ENCODE measurements around the gene P2RY14.
A peak's percentile ranks its signal among the peaks of the same experiment; 100 is the strongest.

Gene P2RY14

GRCh38 chr3:151265866-151266265, 12.5 kb downstream of the P2RY14 start:
- Histone ChIP-seq H3K9ac (ENCODE audit: low read depth, low read length, poor library complexity) (no peak overlapping the region), H3K23ac (ENCODE audit: low read depth, low read length, poor library complexity) (no peak overlapping the region), H3K27ac (replicated peaks; ENCODE audit: low read length) (no peak overlapping the region), H3K27me3 (ENCODE audit: control insufficient read depth in 3 of 3, insufficient read depth in 3 of 3, low read depth in 1 of 3, low read length in 3 of 3) (no peaks in the 10 kb centered on the region), H3K4me3 (ENCODE audit: low read length in 2 of 2) (no peak overlapping the region), H2BK5ac (ENCODE audit: low read length) (no peak overlapping the region), H3K14ac (ENCODE audit: low read length) (no peak overlapping the region), H3K4me1 (ENCODE audit: control insufficient read depth in 2 of 2, insufficient read depth in 1 of 2, low read depth in 1 of 2, low read length in 2 of 2) (peaks cover 0 to 3% of the 10 kb centered on the region in 2 donors), H2BK12ac (ENCODE audit: low read length) (no peak overlapping the region), H3K4ac (ENCODE audit: low read length) (no peak overlapping the region), H3K79me1 (ENCODE audit: low read depth, low read length) (no peaks in the 10 kb centered on the region), H2AK5ac (ENCODE audit: low read depth, low read length) (no peak overlapping the region), H4K91ac (ENCODE audit: low read depth, low read length, poor library complexity) (no peak overlapping the region), H2AFZ (ENCODE audit: low read length) (no peak overlapping the region), H2BK120ac (ENCODE audit: low read depth, low read length) (no peak overlapping the region), H3K36me3 (replicated peaks in 1 of 2; ENCODE audit: control insufficient read depth in 2 of 2, insufficient read depth in 2 of 2, low read length in 2 of 2) (peaks cover 0 to under 1% of the 10 kb centered on the region in 2 donors), H3K9me3 (replicated peaks in 1 of 2; ENCODE audit: control insufficient read depth in 2 of 2, insufficient read depth in 1 of 2, low read depth in 1 of 2, low read length in 2 of 2) (no peaks in the 10 kb centered on the region), H3K4me2 (ENCODE audit: insufficient read depth, low read length, poor library complexity, severe bottlenecking) (no peak overlapping the region), H3K18ac (ENCODE audit: low read length) (no peak overlapping the region), H2BK15ac (ENCODE audit: low read length) (no peak overlapping the region), H4K8ac (ENCODE audit: low read depth, low read length) (no peak overlapping the region)
- peak; percentile 26 for DNase-seq (ENCODE audit: low spot score)
- WGBS, 2 donors (ENCODE audit: extremely low coverage in 2 of 2, insufficient read length in 2 of 2, insufficient replicate concordance in 1 of 2): no CpG with 5 or more reads among the region's 5 CpGs

- Histone ChIP-seq H3K36me3 (replicated peaks in 1 of 2; ENCODE audit: control insufficient read depth in 2 of 2, insufficient read depth in 2 of 2, low read length in 2 of 2) (peaks cover 0 to 2% of the 10 kb centered on the region in 2 donors), H4K91ac (ENCODE audit: low read depth, low read length, poor library complexity) (no peak overlapping the region), H2AFZ (ENCODE audit: low read length) (no peak overlapping the region), H3K9me3 (replicated peaks in 1 of 2; ENCODE audit: control insufficient read depth in 2 of 2, insufficient read depth in 1 of 2, low read depth in 1 of 2, low read length in 2 of 2) (no peaks in the 10 kb centered on the region), H2BK12ac (ENCODE audit: low read length) (no peak overlapping the region), H2AK5ac (ENCODE audit: low read depth, low read length) (no peak overlapping the region), H3K14ac (ENCODE audit: low read length) (no peak overlapping the region), H3K4ac (ENCODE audit: low read length) (no peak overlapping the region), H2BK5ac (ENCODE audit: low read length) (no peak overlapping the region), H4K8ac (ENCODE audit: low read depth, low read length) (no peak overlapping the region), H3K9ac (ENCODE audit: low read depth, low read length, poor library complexity) (no peak overlapping the region), H3K4me3 (ENCODE audit: low read length in 2 of 2) (no peak overlapping the region), H2BK15ac (ENCODE audit: low read length) (no peak overlapping the region), H3K27ac (replicated peaks; ENCODE audit: low read length) (no peak overlapping the region), H3K23ac (ENCODE audit: low read depth, low read length, poor library complexity) (no peak overlapping the region), H3K18ac (ENCODE audit: low read length) (no peak overlapping the region), H3K4me1 (ENCODE audit: control insufficient read depth in 2 of 2, insufficient read depth in 1 of 2, low read depth in 1 of 2, low read length in 2 of 2) (peaks cover 0 to 3% of the 10 kb centered on the region in 2 donors), H2BK120ac (ENCODE audit: low read depth, low read length) (no peak overlapping the region), H3K4me2 (ENCODE audit: insufficient read depth, low read length, poor library complexity, severe bottlenecking) (no peak overlapping the region), H3K79me1 (ENCODE audit: low read depth, low read length) (no peaks in the 10 kb centered on the region), H3K27me3 (ENCODE audit: control insufficient read depth in 3 of 3, insufficient read depth in 3 of 3, low read depth in 1 of 3, low read length in 3 of 3) (no peaks in the 10 kb centered on the region)
- no CpG with 5 or more reads among the region's 5 CpGs for WGBS, 2 donors (ENCODE audit: extremely low coverage in 2 of 2, insufficient read length in 2 of 2, insufficient replicate concordance in 1 of 2)
- no peak for DNase-seq (ENCODE audit: low spot score)
These were observed 13.2 kb downstream of the P2RY14 start for GRCh38 chr3:151265166-151265565.

DNA sequence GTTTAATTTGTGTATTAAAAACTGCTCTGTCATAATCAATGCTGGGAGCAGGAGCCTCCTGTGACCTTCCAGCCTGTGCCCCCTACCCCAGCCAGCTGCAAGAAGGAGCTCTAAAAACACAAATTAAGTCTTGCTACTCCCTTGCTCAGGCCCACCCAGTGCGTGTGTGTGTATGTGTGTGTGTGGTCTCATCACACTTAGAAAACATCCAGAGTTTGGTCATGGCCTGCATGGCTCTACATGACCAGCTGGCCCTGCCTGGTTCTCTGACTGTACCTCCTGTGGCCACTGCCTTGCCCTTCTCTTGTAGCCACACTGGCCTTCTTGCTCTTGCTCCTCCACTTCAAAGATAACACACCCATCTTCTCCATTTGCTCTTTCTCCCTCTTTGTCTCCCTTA, 13.7 kb downstream of the P2RY14 start:
- H3K27ac ChIP-seq (replicated peaks; ENCODE audit: low read length): no peak overlapping the region
- WGBS, 2 donors (ENCODE audit: extremely low coverage in 2 of 2, insufficient read length in 2 of 2, insufficient replicate concordance in 1 of 2): no CpG with 5 or more reads among the region's 1 CpG
- no peak overlapping the region for H3K14ac ChIP-seq (ENCODE audit: low read length)
- H3K23ac ChIP-seq (ENCODE audit: low read depth, low read length, poor library complexity): no peak overlapping the region
- no peak overlapping the region for H3K4ac ChIP-seq (ENCODE audit: low read length)
- no peak overlapping the region for H2BK15ac ChIP-seq (ENCODE audit: low read length)
- H4K8ac ChIP-seq (ENCODE audit: low read depth, low read length): no peak overlapping the region
- no peak overlapping the region for H2BK5ac ChIP-seq (ENCODE audit: low read length)
- no peak overlapping the region for H2AFZ ChIP-seq (ENCODE audit: low read length)
- no peaks in the 10 kb centered on the region for H3K79me1 ChIP-seq (ENCODE audit: low read depth, low read length)
- H3K4me2 ChIP-seq (ENCODE audit: insufficient read depth, low read length, poor library complexity, severe bottlenecking): no peak overlapping the region
- H2BK12ac ChIP-seq (ENCODE audit: low read length): no peak overlapping the region
- H3K4me3 ChIP-seq (ENCODE audit: low read length in 2 of 2): no peak overlapping the region
- peaks cover 0 to 3% of the 10 kb centered on the region in 2 donors for H3K4me1 ChIP-seq (ENCODE audit: control insufficient read depth in 2 of 2, insufficient read depth in 1 of 2, low read depth in 1 of 2, low read length in 2 of 2)
- no peak overlapping the region for H2BK120ac ChIP-seq (ENCODE audit: low read depth, low read length)
- no peak overlapping the region for H3K18ac ChIP-seq (ENCODE audit: low read length)
- no peak for DNase-seq (ENCODE audit: low spot score)
- no peak overlapping the region for H2AK5ac ChIP-seq (ENCODE audit: low read depth, low read length)
- H3K36me3 ChIP-seq (replicated peaks in 1 of 2; ENCODE audit: control insufficient read depth in 2 of 2, insufficient read depth in 2 of 2, low read length in 2 of 2): peaks cover 0 to 2% of the 10 kb centered on the region in 2 donors
- no peaks in the 10 kb centered on the region for H3K27me3 ChIP-seq (ENCODE audit: control insufficient read depth in 3 of 3, insufficient read depth in 3 of 3, low read depth in 1 of 3, low read length in 3 of 3)
- H3K9ac ChIP-seq (ENCODE audit: low read depth, low read length, poor library complexity): no peak overlapping the region
- H3K9me3 ChIP-seq (replicated peaks in 1 of 2; ENCODE audit: control insufficient read depth in 2 of 2, insufficient read depth in 1 of 2, low read depth in 1 of 2, low read length in 2 of 2): no peaks in the 10 kb centered on the region
- no peak overlapping the region for H4K91ac ChIP-seq (ENCODE audit: low read depth, low read length, poor library complexity)

GRCh38 chr3:151262871-151263525, 15.3 kb downstream of the P2RY14 start:
- Histone ChIP-seq H2BK5ac (ENCODE audit: low read length) (no peak overlapping the region), H3K4me3 (ENCODE audit: low read length in 2 of 2) (no peak overlapping the region), H3K27me3 (ENCODE audit: control insufficient read depth in 3 of 3, insufficient read depth in 3 of 3, low read depth in 1 of 3, low read length in 3 of 3) (no peaks in the 10 kb centered on the region), H3K79me1 (ENCODE audit: low read depth, low read length) (no peaks in the 10 kb centered on the region), H4K8ac (ENCODE audit: low read depth, low read length) (no peak overlapping the region), H2BK15ac (ENCODE audit: low read length) (no peak overlapping the region), H3K4me1 (ENCODE audit: control insufficient read depth in 2 of 2, insufficient read depth in 1 of 2, low read depth in 1 of 2, low read length in 2 of 2) (peaks cover 0 to 3% of the 10 kb centered on the region in 2 donors), H2AK5ac (ENCODE audit: low read depth, low read length) (no peak overlapping the region), H2BK12ac (ENCODE audit: low read length) (no peak overlapping the region), H3K4me2 (ENCODE audit: insufficient read depth, low read length, poor library complexity, severe bottlenecking) (no peak overlapping the region), H3K4ac (ENCODE audit: low read length) (no peak overlapping the region), H3K9me3 (replicated peaks in 1 of 2; ENCODE audit: control insufficient read depth in 2 of 2, insufficient read depth in 1 of 2, low read depth in 1 of 2, low read length in 2 of 2) (no peaks in the 10 kb centered on the region), H2BK120ac (ENCODE audit: low read depth, low read length) (no peak overlapping the region), H2AFZ (ENCODE audit: low read length) (no peak overlapping the region), H3K14ac (ENCODE audit: low read length) (no peak overlapping the region), H4K91ac (ENCODE audit: low read depth, low read length, poor library complexity) (no peak overlapping the region), H3K27ac (replicated peaks; ENCODE audit: low read length) (no peak overlapping the region), H3K9ac (ENCODE audit: low read depth, low read length, poor library complexity) (no peak overlapping the region), H3K18ac (ENCODE audit: low read length) (no peak overlapping the region), H3K23ac (ENCODE audit: low read depth, low read length, poor library complexity) (no peak overlapping the region), H3K36me3 (replicated peaks in 1 of 2; ENCODE audit: control insufficient read depth in 2 of 2, insufficient read depth in 2 of 2, low read length in 2 of 2) (peaks cover 0 to 2% of the 10 kb centered on the region in 2 donors)
- no peak for DNase-seq (ENCODE audit: low spot score)
- no CpG with 5 or more reads among the region's 8 CpGs for WGBS, 2 donors (ENCODE audit: extremely low coverage in 2 of 2, insufficient read length in 2 of 2, insufficient replicate concordance in 1 of 2)

All from neuronal stem cell (in vitro differentiated cells).